ENCODE results near the gene PPP2R5C. TPM values are rescaled to one million over a fixed set of nuclear protein-coding genes. Genes with fewer than 3 reads are reported as not detected.
"Not testable (repeated sequence)": the region's sequence is repeated elsewhere in the genome, so short reads cannot be mapped to it uniquely, and the experiment has no call there.

Gene PPP2R5C
- total RNA-seq, 1 donor from 2014 or later: 250 TPM

- intact Hi-C loops (cut with micrococcal nuclease): no loop called here
These were observed 13.3 kb downstream of the PPP2R5C start for GRCh38 chr14:101774814-101775213.

GRCh38 chr14:101775826-101776225 is 14.3 kb downstream of the PPP2R5C start:
- intact Hi-C loops (cut with micrococcal nuclease): no loop called here

GRCh38 chr14:101776344-101776743 is 14.8 kb downstream of the PPP2R5C start:
- intact Hi-C loops (cut with micrococcal nuclease): no loop called here

GRCh38 chr14:101780390-101780789 is 18.9 kb downstream of the PPP2R5C start:
- intact Hi-C loops (cut with micrococcal nuclease): no loop called here

GRCh38 chr14:101780887-101781239 is 19.4 kb downstream of the PPP2R5C start:
- intact Hi-C loops (cut with micrococcal nuclease): no loop called here

- intact Hi-C loops (cut with micrococcal nuclease): no loop called here
These were observed 19.9 kb downstream of the PPP2R5C start for GRCh38 chr14:101781240-101782061.

GRCh38 chr14:101783260-101784016 is 21.9 kb downstream of the PPP2R5C start:
- intact Hi-C loops (cut with micrococcal nuclease): no loop called here

GRCh38 chr14:101784631-101785030 is 23.1 kb downstream of the PPP2R5C start:
- intact Hi-C loops (cut with micrococcal nuclease): no loop called here

- intact Hi-C loops (cut with micrococcal nuclease): no loop called here
These were observed 26.6 kb downstream of the PPP2R5C start for GRCh38 chr14:101788016-101788635.

GRCh38 chr14:101789222-101789621 is 27.7 kb downstream of the PPP2R5C start:
- intact Hi-C loops (cut with micrococcal nuclease): no loop called here

- intact Hi-C loops (cut with micrococcal nuclease): no loop called here
These were observed 28.7 kb downstream of the PPP2R5C start for GRCh38 chr14:101790232-101790631.

GRCh38 chr14:101791919-101792572 is 30.5 kb downstream of the PPP2R5C start:
- intact Hi-C loops (cut with micrococcal nuclease): loop anchor here (1.0 kb wide), 3 partner anchors 17 to 85 kb away; no protein-coding TSS in a partner anchor

GRCh38 chr14:101796016-101796415 is 34.5 kb downstream of the PPP2R5C start:
- intact Hi-C loops (cut with micrococcal nuclease): no loop called here

GRCh38 chr14:101796479-101796878 is 35.0 kb downstream of the PPP2R5C start:
- intact Hi-C loops (cut with micrococcal nuclease): no loop called here

- intact Hi-C loops (cut with micrococcal nuclease): no loop called here
These were observed 36.3 kb downstream of the PPP2R5C start for GRCh38 chr14:101797856-101798255.

- intact Hi-C loops (cut with micrococcal nuclease): not testable (repeated sequence)
These were observed 42.9 kb downstream of the PPP2R5C start for GRCh38 chr14:101804373-101804772.

- intact Hi-C loops (cut with micrococcal nuclease): not testable (repeated sequence)
These were observed 44.7 kb downstream of the PPP2R5C start for GRCh38 chr14:101806252-101806651.

- intact Hi-C loops (cut with micrococcal nuclease): no loop called here
These were observed 46.6 kb downstream of the PPP2R5C start for GRCh38 chr14:101808020-101808641.

GRCh38 chr14:101808894-101809670 is 47.6 kb downstream of the PPP2R5C start:
- intact Hi-C loops (cut with micrococcal nuclease): loop anchor here (1.0 kb wide), 2 partner anchors 17 to 48 kb away; partner anchors contain the start of gene PPP2R5C
